Stomach smooth muscle (tissue), 2 donors: ENCODE results near the gene RBMXL3.

Experiments
- H3K27ac ChIP-seq: one replicate; pipeline ENCODE4 v1.7.0; 2013; ENCODE audit warnings: mild to moderate bottlenecking, low read length, inconsistent platforms
- H3K27me3 ChIP-seq, 2 donors: one replicate each; pipeline ENCODE4 v1.7.0; 2013; ENCODE audit warnings: low read length in 2 of 2; ENCODE audit not compliant: insufficient read depth in 2 of 2, control insufficient read depth in 1 of 2
- H3K36me3 ChIP-seq, 2 donors: one replicate each; pipeline ENCODE4 v1.7.0; 2013; ENCODE audit warnings: low read length in 2 of 2; ENCODE audit not compliant: control insufficient read depth in 2 of 2, insufficient read depth in 2 of 2
- H3K4me1 ChIP-seq: one replicate; pipeline ENCODE4 v1.7.0; 2013; ENCODE audit warnings: low read length; ENCODE audit not compliant: control insufficient read depth, insufficient read depth
- H3K4me3 ChIP-seq, 2 donors: one replicate each; pipeline ENCODE4 v1.7.0; 2013; ENCODE audit warnings: low read length in 2 of 2
- H3K9ac ChIP-seq, 2 donors: one replicate each; pipeline ENCODE4 v1.7.0; 2013; ENCODE audit warnings: low read length in 2 of 2, mild to moderate bottlenecking in 1 of 2
- H3K9me3 ChIP-seq, 2 donors: one replicate each; pipeline ENCODE4 v1.7.0; 2013; ENCODE audit warnings: low read length in 2 of 2; ENCODE audit not compliant: control insufficient read depth in 2 of 2
- donor health status: healthy.
- donor health status: Pancreatic carcinoma.

RBMXL3 gene

DNA sequence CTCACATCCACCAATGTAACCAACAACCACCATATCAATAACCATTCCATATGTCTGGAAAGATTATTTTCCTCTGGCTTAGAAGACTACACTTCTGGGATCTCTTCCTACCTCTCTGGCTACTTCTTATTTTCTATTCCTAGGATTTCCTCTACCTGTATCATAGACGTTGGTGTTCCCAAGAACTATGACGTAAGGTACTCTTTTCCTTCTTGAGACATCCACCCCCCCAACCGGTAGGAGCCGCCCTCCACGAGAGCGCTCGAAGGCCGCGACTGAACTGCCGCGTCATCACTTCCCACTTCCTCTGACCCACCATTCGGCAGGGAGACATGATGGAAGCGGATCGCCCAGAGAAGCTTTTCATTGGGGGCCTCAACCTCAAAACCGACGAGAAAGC, at the start of gene RBMXL3:
Gene RBMXL3, plus strand, starts transcription at position 301 of the 400 bp plus-strand sequence. Its CDS starts 32 bp downstream, at position 333.
- Histone ChIP-seq H3K9me3 (no peaks in the 10 kb centered on the region), H3K27ac (no peak within 1 kb of the TSS), H3K36me3 (no peaks in the 10 kb centered on the region), H3K4me1 (no peaks in the 10 kb centered on the region), H3K4me3 (no peak within 1 kb of the TSS), H3K27me3 (no peaks in the 10 kb centered on the region), H3K9ac (no peak within 1 kb of the TSS)

DNA sequence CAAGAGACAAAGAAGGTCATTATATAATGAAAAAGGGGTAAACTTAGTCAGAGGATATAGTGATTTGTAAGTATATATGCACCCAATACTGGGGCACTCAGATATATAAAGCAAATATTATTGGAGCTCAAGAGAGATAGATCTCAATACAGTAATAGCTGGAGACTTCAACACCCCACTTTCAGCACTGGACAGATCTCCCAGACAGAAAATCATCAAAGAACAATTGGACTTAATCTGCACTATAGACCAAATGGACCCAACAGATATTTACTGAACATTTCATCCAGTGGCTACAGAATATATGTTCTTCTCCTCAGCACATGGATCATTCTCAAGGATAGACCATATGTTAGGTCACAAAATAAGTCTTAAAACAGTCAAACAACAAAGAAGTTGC, 47.2 kb upstream of the RBMXL3 start:
- no peak overlapping the region for H3K9ac ChIP-seq
- H3K9me3 ChIP-seq: no peaks in the 10 kb centered on the region
- H3K27me3 ChIP-seq: no peaks in the 10 kb centered on the region
- no peak overlapping the region for H3K27ac ChIP-seq
- no peak overlapping the region for H3K4me3 ChIP-seq
- no peaks in the 10 kb centered on the region for H3K4me1 ChIP-seq
- H3K36me3 ChIP-seq: no peaks in the 10 kb centered on the region

DNA sequence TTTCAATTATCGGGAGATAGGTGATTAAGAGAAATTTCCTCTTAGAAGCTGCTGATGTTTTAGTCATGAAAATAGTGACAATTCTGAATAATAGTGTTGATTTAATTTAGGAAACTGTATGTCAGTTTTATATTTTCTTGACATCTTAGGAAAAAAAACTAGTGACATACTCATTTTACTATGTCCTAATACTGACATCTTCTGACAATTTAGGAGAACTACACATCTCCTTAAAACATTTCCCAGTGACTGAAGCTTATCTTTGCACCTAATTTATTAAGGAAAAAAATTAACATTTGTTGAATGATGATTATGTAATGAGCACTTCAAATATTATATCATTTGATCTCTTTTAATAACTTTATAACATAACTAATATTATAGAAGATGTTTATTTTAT, 42.0 kb upstream of the RBMXL3 start:
- Histone ChIP-seq H3K27ac (no peak overlapping the region), H3K4me3 (no peak overlapping the region), H3K36me3 (no peaks in the 10 kb centered on the region), H3K27me3 (peaks cover 0 to 3% of the 10 kb centered on the region in 2 donors), H3K9me3 (no peaks in the 10 kb centered on the region), H3K9ac (no peak overlapping the region), H3K4me1 (no peaks in the 10 kb centered on the region)

DNA sequence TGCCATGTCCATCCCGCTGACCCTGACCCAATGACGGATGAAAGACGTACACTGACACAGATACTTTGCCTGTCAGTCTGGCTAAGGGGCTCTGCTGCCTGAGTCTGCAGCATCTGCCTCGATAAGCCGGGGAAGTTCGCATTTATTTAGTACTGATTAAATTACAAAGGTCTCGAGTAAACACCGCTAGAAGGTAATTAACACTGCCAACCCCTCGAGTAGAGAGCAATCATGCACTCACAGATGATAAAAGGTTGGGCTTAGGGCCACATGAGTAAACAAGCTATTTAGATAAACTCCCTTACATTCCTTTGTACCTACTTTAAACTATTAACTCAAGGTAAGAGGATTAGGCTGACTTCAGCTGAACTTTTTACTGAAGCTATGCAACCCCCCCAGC, 16.0 kb upstream of the RBMXL3 start:
- Histone ChIP-seq H3K27ac (no peak overlapping the region), H3K27me3 (no peaks in the 10 kb centered on the region), H3K4me3 (no peak overlapping the region), H3K36me3 (no peaks in the 10 kb centered on the region), H3K4me1 (no peaks in the 10 kb centered on the region), H3K9ac (no peak overlapping the region), H3K9me3 (no peaks in the 10 kb centered on the region)

DNA sequence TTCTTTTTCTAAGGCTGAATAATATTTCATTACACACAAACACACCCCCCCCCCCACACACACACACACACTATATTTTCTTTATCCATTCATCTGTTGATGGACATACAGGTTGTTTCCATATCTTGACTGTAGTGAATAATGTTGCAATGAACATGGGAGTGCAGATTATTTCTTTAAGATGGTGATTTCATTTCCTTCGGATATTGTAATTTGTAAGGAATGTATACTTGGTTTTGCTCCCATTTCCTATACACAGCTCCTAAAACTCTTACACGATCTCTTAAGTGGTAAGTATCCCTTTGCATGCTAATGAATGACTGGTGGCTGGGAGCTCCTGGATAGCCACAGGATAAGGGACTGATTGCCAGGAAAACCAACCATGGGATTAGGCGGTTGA, 14.7 kb upstream of the RBMXL3 start:
- Histone ChIP-seq H3K4me1 (no peaks in the 10 kb centered on the region), H3K36me3 (no peaks in the 10 kb centered on the region), H3K9me3 (no peaks in the 10 kb centered on the region), H3K27ac (no peak overlapping the region), H3K27me3 (no peaks in the 10 kb centered on the region), H3K9ac (no peak overlapping the region), H3K4me3 (no peak overlapping the region)

DNA sequence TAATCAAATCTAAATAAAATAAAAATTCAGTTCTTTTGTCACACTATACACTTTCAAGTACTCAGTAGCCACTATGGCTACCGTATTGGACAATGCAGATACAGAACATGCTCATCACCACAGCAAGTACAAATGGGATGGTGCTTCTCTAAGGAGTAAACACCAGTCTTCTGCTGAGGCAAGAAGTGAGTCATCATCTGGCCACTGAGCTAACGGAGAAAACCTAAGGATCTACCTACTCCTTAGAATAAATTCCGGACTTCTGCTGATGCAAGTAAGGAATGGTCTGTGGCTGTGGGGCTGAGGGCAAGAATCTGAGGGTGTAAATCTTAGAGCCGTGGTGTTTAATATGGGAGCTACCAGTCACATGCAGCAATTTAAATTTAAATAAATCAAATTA, 11.3 kb upstream of the RBMXL3 start:
- H3K27ac ChIP-seq: no peak overlapping the region
- H3K4me1 ChIP-seq: no peaks in the 10 kb centered on the region
- H3K4me3 ChIP-seq: no peak overlapping the region
- H3K27me3 ChIP-seq: no peaks in the 10 kb centered on the region
- H3K9ac ChIP-seq: no peak overlapping the region
- H3K36me3 ChIP-seq: no peaks in the 10 kb centered on the region
- no peaks in the 10 kb centered on the region for H3K9me3 ChIP-seq

DNA sequence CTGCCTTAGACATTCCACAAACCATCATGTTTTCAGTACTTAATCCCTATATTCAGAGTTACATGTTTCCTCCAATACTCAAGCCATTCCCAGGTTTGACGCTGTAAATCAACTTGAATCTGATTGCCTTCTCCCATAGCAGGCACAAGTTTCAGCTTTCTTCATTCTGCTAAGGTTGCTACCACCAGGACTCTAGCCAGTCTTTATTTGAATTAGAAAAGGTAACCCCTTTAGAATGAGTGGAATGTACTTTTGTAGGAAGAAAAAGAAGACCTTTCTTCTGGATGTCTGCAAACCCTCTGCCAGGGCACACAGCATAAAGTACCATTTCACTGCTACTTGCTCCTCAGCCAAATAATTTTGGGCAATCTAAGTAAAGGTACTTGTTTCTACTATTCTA, 10.7 kb upstream of the RBMXL3 start:
- Histone ChIP-seq H3K4me3 (no peak overlapping the region), H3K27me3 (no peaks in the 10 kb centered on the region), H3K36me3 (no peaks in the 10 kb centered on the region), H3K9ac (no peak overlapping the region), H3K27ac (no peak overlapping the region), H3K9me3 (no peaks in the 10 kb centered on the region), H3K4me1 (no peaks in the 10 kb centered on the region)

DNA sequence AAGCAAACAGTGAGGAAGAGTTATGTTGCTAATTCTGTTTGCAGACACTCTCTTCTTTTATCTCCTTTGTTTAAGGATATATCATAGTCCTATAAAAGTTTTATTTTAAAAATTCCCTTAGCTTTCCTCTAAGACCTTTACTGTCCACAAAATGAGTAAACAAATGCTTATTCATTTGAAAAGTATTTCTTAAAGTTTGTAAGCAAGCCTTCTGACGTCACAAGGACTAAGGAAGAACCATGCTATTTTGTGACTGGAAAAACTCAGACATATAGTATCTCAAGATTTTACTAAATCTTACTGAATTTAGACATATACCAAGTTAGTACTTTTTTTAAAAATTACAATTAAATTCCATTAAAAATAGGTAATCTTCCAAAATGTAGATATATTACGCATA, 5.2 kb upstream of the RBMXL3 start:
- no peak overlapping the region for H3K9ac ChIP-seq
- no peak overlapping the region for H3K4me3 ChIP-seq
- no peaks in the 10 kb centered on the region for H3K9me3 ChIP-seq
- no peak overlapping the region for H3K27ac ChIP-seq
- H3K36me3 ChIP-seq: no peaks in the 10 kb centered on the region
- H3K4me1 ChIP-seq: no peaks in the 10 kb centered on the region
- H3K27me3 ChIP-seq: no peaks in the 10 kb centered on the region

DNA sequence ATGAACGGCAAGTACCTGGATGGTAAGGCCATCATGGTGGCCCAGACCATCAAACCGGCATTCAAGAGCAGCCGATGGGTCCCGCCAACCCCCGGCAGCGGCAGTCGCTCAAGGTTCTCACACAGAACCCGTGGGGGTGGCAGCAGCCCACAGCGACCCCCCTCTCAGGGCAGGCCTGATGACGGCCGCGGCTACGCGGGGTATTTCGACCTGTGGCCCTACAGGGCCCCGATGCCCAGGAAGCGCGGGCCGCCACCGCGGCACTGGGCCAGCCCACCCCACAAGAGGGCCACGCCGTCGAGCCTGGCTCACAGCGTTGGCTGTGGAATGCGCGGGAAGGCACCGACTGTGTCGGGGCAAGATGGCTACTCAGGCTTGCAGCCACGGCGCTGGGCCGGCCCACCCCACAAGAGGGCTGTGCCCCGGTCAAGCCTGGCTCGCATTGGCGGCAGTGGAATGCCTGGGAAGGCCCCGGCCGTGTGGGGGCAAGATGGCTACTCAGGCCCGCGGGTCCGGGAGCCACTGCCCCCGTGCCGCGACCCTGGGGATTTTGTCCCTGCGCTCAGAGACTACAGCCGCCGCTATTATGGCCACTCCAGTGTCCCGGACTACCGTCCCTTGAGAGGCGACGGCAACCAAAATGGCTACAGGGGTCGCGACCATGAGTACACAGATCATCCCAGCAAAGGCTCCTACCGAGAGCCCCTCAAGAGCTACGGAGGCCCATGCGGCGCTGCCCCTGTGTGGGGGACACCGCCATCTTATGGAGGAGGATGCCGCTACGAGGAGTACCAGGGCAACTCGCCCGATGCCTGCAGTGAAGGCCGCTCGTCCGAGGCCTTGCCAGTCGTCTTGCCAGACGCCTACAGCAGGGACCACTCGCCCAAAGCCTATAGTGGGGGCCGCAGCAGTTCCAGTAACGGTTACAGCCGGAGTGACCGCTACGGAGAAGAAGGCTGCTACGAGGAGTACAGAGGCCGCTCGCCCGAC, 731 bp downstream of the RBMXL3 start:
- Histone ChIP-seq H3K4me3 (no peak overlapping the region), H3K36me3 (no peaks in the 10 kb centered on the region), H3K27me3 (no peaks in the 10 kb centered on the region), H3K4me1 (no peaks in the 10 kb centered on the region), H3K9ac (no peak overlapping the region), H3K9me3 (no peaks in the 10 kb centered on the region), H3K27ac (no peak overlapping the region)

DNA sequence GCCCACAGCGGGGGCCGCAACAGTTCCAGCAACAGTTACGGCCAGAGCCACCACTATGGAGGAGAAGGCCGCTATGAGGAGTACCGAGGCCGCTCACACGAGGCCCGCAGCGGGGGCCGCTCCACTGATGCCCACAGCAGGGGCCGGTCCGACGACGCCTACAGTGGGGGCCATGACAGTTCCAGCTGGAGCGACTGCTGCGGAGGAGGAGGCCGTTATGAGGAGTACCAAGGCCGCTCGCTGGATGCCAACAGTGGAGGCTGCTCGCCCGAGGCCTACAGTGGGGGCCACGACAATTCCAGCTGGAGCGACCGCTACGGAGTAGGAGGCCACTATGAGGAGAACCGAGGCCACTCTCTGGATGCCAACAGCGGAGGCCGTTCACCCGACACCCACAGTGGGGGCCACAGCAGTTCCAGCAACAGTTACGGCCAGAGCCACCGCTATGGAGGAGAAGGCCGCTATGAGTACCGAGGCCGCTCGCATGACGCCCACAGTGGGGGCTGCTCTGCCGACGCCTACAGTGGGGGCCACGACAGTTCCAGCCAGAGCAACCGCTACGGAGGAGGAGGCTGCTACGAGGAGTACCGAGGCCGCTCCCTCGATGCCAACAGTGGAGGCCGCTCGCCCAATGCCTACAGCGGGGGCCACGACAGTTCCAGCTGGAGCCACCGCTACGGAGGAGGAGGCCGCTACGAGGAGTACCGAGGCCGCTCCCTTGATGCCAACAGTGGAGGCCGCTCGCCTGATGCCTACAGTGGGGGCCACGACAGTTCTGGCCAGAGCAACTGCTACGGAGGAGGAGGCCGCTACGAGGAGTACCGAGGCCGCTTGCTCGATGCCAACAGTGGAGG, 1.7 kb downstream of the RBMXL3 start:
- Histone ChIP-seq H3K36me3 (no peaks in the 10 kb centered on the region), H3K9ac (no peak overlapping the region), H3K4me1 (peaks cover 4% of the 10 kb centered on the region), H3K4me3 (no peak overlapping the region), H3K27ac (no peak overlapping the region), H3K27me3 (no peaks in the 10 kb centered on the region), H3K9me3 (no peaks in the 10 kb centered on the region)
